Measurements from ENCODE around the gene MST1. TPM values are rescaled to one million over a fixed set of nuclear protein-coding genes. Genes with fewer than 3 reads are reported as not detected.

Gene MST1

GRCh38 chr3:49636883-49637609, 52.2 kb downstream of the MST1 start:
- Histone ChIP-seq H3K9ac (ENCODE audit: low read depth, low read length) (no peak overlapping the region), H3K27me3 (ENCODE audit: control insufficient read depth, insufficient read depth, low read length) (peaks cover 32% of the 10 kb centered on the region), H3K9me3 (replicated peaks; ENCODE audit: low read length) (no peaks in the 10 kb centered on the region), H3K4me2 (ENCODE audit: low read length) (no peak overlapping the region), H3K4me3 (ENCODE audit: low read length) (no peak overlapping the region), H3K36me3 (ENCODE audit: insufficient read depth, low read length) (no peaks in the 10 kb centered on the region), H3K4me1 (ENCODE audit: control insufficient read depth, insufficient read depth, low read length) (peaks cover 7% of the 10 kb centered on the region)

- Histone ChIP-seq H3K4me3 (ENCODE audit: low read length) (no peak overlapping the region), H3K9ac (ENCODE audit: low read depth, low read length) (no peak overlapping the region), H3K36me3 (ENCODE audit: insufficient read depth, low read length) (no peaks in the 10 kb centered on the region), H3K9me3 (replicated peaks; ENCODE audit: low read length) (no peaks in the 10 kb centered on the region), H3K4me2 (ENCODE audit: low read length) (no peak overlapping the region), H3K4me1 (ENCODE audit: control insufficient read depth, insufficient read depth, low read length) (peaks cover 7% of the 10 kb centered on the region), H3K27me3 (ENCODE audit: control insufficient read depth, insufficient read depth, low read length) (peaks cover 39% of the 10 kb centered on the region)
These were observed 54.5 kb downstream of the MST1 start for GRCh38 chr3:49634736-49635135.

Small RNAs within 50 kb of the gene (small RNA-seq; reads per million reads assigned to genes)
- gene AMIGO3: not detected
